SK-N-SH (cell line): ENCODE measurements around the gene POP7. TPM values are rescaled to one million over a fixed set of nuclear protein-coding genes. Genes with fewer than 3 reads are reported as not detected.

Experiments used
- CTCF ChIA-PET: fragments of 300-600, 350-600 bp; formaldehyde crosslinking; extraction: SDS; loops from one replicate; lab custom pipeline; 2021; lab: Yijun Ruan, JAX
- POLR2A ChIA-PET: fragments of 350-600 bp; sonication (Branson Sonifier 250); formaldehyde crosslinking; extraction: SDS; loops from one replicate; lab custom pipeline; 2020; ENCODE audit warnings: antibody characterized with exemption, inconsistent platforms; lab: Yijun Ruan, JAX
- DNase-seq: peaks from one replicate; pipeline ENCODE4 v3.0.0; 2012
- H2AFZ ChIP-seq: fragments of 200-600 bp; sonication (generic); 2 replicates; pipeline ENCODE4 v1.8.1; 2016; ENCODE audit warnings: antibody characterized with exemption, mild to moderate bottlenecking, low read depth
- H3F3A ChIP-seq: fragments of 200-600 bp; sonication (generic); replicated peaks from 2 replicates; pipeline ENCODE3; 2016; ENCODE audit warnings: antibody characterized with exemption, mild to moderate bottlenecking; ENCODE audit not compliant: insufficient read depth
- H3K27ac ChIP-seq, 2 experiments: fragments of 200-500 bp in 1 of 2; fragments of 200-600 bp in 1 of 2; sonication (Bioruptor generic) in 1 of 2; sonication (generic), shearing (Covaris generic) in 1 of 2; 2 replicates each; pipeline versions ENCODE4 v1.5.1 to v1.6.1; 2014 to 2016; ENCODE audit warnings: low read depth in 2 of 2, inconsistent platforms in 1 of 2, low read length in 1 of 2, mild to moderate bottlenecking in 1 of 2, mixed read lengths in 1 of 2
- H3K27me3 ChIP-seq: fragments of 200-600 bp; sonication (generic), shearing (Covaris generic); 2 replicates; pipeline ENCODE4 v1.6.1; 2016; ENCODE audit warnings: mixed run types; ENCODE audit not compliant: insufficient read depth
- H3K36me3 ChIP-seq, 2 experiments: fragments of 200-500 bp in 1 of 2; fragments of 200-600 bp in 1 of 2; sonication (Bioruptor generic) in 1 of 2; sonication (generic) in 1 of 2; replicated peaks in 1 of 2; 2 replicates each; pipeline versions ENCODE3 to v1.5.1; 2014 to 2016; ENCODE audit warnings: low read length in 1 of 2, mild to moderate bottlenecking in 1 of 2; ENCODE audit not compliant: insufficient read depth in 2 of 2, control insufficient read depth in 1 of 2
- H3K4me1 ChIP-seq, 2 experiments: fragments of 200-500 bp in 1 of 2; fragments of 200-600 bp in 1 of 2; sonication (Bioruptor generic) in 1 of 2; sonication (generic), shearing (Covaris generic) in 1 of 2; 2 replicates each; pipeline versions ENCODE4 v1.5.1 to v1.6.1; 2014 to 2016; ENCODE audit warnings: low read depth in 1 of 2, low read length in 1 of 2, mixed run types in 1 of 2; ENCODE audit not compliant: insufficient read depth in 2 of 2, control insufficient read depth in 1 of 2
- H3K4me2 ChIP-seq: fragments of 200-600 bp; sonication (generic), shearing (Covaris generic); 2 replicates; pipeline ENCODE4 v1.6.1; 2017; ENCODE audit warnings: mixed run types
- H3K4me3 ChIP-seq, 2 experiments: fragments of 200-500 bp in 1 of 2; fragments of 200-600 bp in 1 of 2; sonication (Bioruptor generic) in 1 of 2; sonication (generic), shearing (Covaris generic) in 1 of 2; 2 replicates each; pipeline versions ENCODE4 v1.5.1 to v1.8.1; 2014 to 2016; ENCODE audit warnings: low read depth in 2 of 2, inconsistent platforms in 1 of 2, low read length in 1 of 2, mild to moderate bottlenecking in 1 of 2, mixed read lengths in 1 of 2, moderate library complexity in 1 of 2
- H3K79me2 ChIP-seq: fragments of 200-600 bp; sonication (generic); 2 replicates; pipeline ENCODE4 v1.8.1; 2017; ENCODE audit warnings: mild to moderate bottlenecking; ENCODE audit not compliant: insufficient read depth
- H3K9ac ChIP-seq: fragments of 200-600 bp; sonication (generic); 2 replicates; pipeline ENCODE4 v1.6.1; 2017; ENCODE audit warnings: mixed run types
- H3K9me2 ChIP-seq: fragments of 200-600 bp; sonication (generic); 2 replicates; pipeline ENCODE4 v1.6.1; 2017; ENCODE audit warnings: mixed run types
- H3K9me3 ChIP-seq: fragments of 200-600 bp; sonication (generic); 2 replicates; pipeline ENCODE4 v1.6.1; 2017; ENCODE audit warnings: mixed run types, mild to moderate bottlenecking, moderate library complexity
- H4K20me1 ChIP-seq: fragments of 200-600 bp; sonication (generic); 2 replicates; pipeline ENCODE4 v1.6.1; 2017; ENCODE audit warnings: mild to moderate bottlenecking, mixed run types; ENCODE audit not compliant: insufficient read depth
- MXI1 ChIP-seq: IDR thresholded peaks from 2 replicates; pipeline ENCODE4 v1.6.1; 2012; ENCODE audit warnings: mild to moderate bottlenecking, low read depth, low read length, improper control_type of control experiment
- NFIC ChIP-seq: IDR thresholded peaks from 2 replicates; pipeline ENCODE4 v1.4.0; 2012; ENCODE audit warnings: borderline replicate concordance
- POLR2AphosphoS5 ChIP-seq: IDR thresholded peaks from 2 replicates; pipeline ENCODE4 v1.6.1; 2012; ENCODE audit warnings: low read depth, low read length
- RFX5 ChIP-seq: IDR thresholded peaks from 2 replicates; pipeline ENCODE4 v1.6.1; 2012; ENCODE audit warnings: mild to moderate bottlenecking, improper control_type of control experiment, low read length
- SIN3A ChIP-seq: IDR thresholded peaks from 2 replicates; pipeline ENCODE4 v1.6.1; 2012; ENCODE audit warnings: low read depth, mild to moderate bottlenecking, low read length, moderate library complexity, borderline replicate concordance
- TAF1 ChIP-seq: IDR thresholded peaks from 2 replicates; pipeline ENCODE4 v1.6.1; 2012; ENCODE audit warnings: low read depth, mild to moderate bottlenecking, low read length, moderate library complexity, borderline replicate concordance
- TCF12 ChIP-seq: IDR thresholded peaks from 2 replicates; pipeline ENCODE4 v1.4.0; 2012
- YY1 ChIP-seq: IDR thresholded peaks from 2 replicates; pipeline ENCODE4 v1.4.0; 2012; ENCODE audit warnings: low read depth, mild to moderate bottlenecking
- whole genome bisulfite sequencing: methylation state at CpG from one replicate; pipeline ENCODE4 v1.1.6; 2017; ENCODE audit warnings: low lambda C conversion rate; 5-methylcytosine and 5-hydroxymethylcytosine counted together
- polyA plus RNA-seq, 3 experiments: library from polyadenylated mRNA; depleted of rRNA; stranded (reverse); fragments of >200 nt; gene quantifications; 2 replicates each; pipeline ENCODE4 v1.2.3, GENCODE V29; 2012
- TF ChIP-seq, protein P1 (sequence below): IDR thresholded peaks from 2 replicates; pipeline ENCODE4 v1.4.0; 2012; ENCODE audit warnings: low read depth, borderline replicate concordance
- TF ChIP-seq, protein P2 (sequence below): fragments of 200-600 bp; sonication (generic); IDR thresholded peaks from 2 replicates; pipeline ENCODE4 v1.6.1; 2017; ENCODE audit warnings: antibody characterized with exemption, mild to moderate bottlenecking, moderate library complexity
- TF ChIP-seq, protein P3 (sequence below): IDR thresholded peaks from 2 replicates; pipeline ENCODE4; 2012
- TF ChIP-seq, protein P4 (sequence below): fragments of 150-350 bp; IDR thresholded peaks from 2 replicates; pipeline ENCODE4 v1.6.1; 2017; ENCODE audit warnings: antibody characterized with exemption, low read length, low read depth, borderline replicate concordance

POP7 gene
- polyA plus RNA-seq, 1 of the 3 experiments (the other 2 are of a cell fraction) = 81.8 TPM

DNA sequence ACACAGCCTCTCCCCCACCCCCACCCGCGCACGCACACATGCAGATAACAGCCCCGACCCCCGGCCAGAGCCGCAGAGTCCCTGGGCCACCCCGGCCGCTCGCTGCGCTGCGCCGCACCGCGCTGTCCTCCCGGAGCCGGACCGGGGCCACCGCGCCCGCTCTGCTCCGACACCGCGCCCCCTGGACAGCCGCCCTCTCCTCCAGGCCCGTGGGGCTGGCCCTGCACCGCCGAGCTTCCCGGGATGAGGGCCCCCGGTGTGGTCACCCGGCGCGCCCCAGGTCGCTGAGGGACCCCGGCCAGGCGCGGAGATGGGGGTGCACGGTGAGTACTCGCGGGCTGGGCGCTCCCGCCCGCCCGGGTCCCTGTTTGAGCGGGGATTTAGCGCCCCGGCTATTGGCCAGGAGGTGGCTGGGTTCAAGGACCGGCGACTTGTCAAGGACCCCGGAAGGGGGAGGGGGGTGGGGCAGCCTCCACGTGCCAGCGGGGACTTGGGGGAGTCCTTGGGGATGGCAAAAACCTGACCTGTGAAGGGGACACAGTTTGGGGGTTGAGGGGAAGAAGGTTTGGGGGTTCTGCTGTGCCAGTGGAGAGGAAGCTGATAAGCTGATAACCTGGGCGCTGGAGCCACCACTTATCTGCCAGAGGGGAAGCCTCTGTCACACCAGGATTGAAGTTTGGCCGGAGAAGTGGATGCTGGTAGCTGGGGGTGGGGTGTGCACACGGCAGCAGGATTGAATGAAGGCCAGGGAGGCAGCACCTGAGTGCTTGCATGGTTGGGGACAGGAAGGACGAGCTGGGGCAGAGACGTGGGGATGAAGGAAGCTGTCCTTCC, 15.0 kb downstream of the POP7 start:
- 18% methylated on average over 24 of the region's 56 CpGs for WGBS
- Histone ChIP-seq H3K4me1 (peaks cover 0 to 3% of the 10 kb centered on the region in 2 experiments; a peak in 1 of 4 replicates), H3K9me2 (no peaks in the 10 kb centered on the region), H3K27me3 (peaks cover 28% of the 10 kb centered on the region), H2AFZ (no peak overlapping the region), H3K79me2 (no peaks in the 10 kb centered on the region), H3K9me3 (no peaks in the 10 kb centered on the region), H3K4me2 (peak overlapping the region; percentile 61), H3K4me3 (peak overlapping the region; percentile 20 to 29; a peak in 2 of 4 replicates), H3K36me3 (no peaks in the 10 kb centered on the region), H3K9ac (no peak overlapping the region), H3K27ac (no peak overlapping the region), H4K20me1 (no peaks in the 10 kb centered on the region)
- peak; percentile 83 for DNase-seq
- POLR2A ChIA-PET = interaction anchor here (0.8 to 2.8 kb wide), 2 partner anchors 15 to 154 kb away, joined by 3 to 9 read pairs; partner anchors contain the start of genes POP7 and SRRT
- CTCF ChIA-PET = interaction anchor here (0.5 to 13.0 kb wide), 21 partner anchors 12 to 472 kb away, joined by 3 to 344 read pairs (median 4); partner anchors contain the start of genes EPHB4, POP7 and SLC12A9
- TF ChIP-seq, protein P1, sequence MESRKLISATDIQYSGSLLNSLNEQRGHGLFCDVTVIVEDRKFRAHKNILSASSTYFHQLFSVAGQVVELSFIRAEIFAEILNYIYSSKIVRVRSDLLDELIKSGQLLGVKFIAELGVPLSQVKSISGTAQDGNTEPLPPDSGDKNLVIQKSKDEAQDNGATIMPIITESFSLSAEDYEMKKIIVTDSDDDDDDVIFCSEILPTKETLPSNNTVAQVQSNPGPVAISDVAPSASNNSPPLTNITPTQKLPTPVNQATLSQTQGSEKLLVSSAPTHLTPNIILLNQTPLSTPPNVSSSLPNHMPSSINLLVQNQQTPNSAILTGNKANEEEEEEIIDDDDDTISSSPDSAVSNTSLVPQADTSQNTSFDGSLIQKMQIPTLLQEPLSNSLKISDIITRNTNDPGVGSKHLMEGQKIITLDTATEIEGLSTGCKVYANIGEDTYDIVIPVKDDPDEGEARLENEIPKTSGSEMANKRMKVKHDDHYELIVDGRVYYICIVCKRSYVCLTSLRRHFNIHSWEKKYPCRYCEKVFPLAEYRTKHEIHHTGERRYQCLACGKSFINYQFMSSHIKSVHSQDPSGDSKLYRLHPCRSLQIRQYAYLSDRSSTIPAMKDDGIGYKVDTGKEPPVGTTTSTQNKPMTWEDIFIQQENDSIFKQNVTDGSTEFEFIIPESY = no peak
- TF ChIP-seq TAF1 (no peak), TCF12 (no peak), RFX5 (no peak), NFIC (no peak), SIN3A (no peak), YY1 (no peak), POLR2AphosphoS5 (no peak), MXI1 (no peak)
- TF ChIP-seq, protein P2, sequence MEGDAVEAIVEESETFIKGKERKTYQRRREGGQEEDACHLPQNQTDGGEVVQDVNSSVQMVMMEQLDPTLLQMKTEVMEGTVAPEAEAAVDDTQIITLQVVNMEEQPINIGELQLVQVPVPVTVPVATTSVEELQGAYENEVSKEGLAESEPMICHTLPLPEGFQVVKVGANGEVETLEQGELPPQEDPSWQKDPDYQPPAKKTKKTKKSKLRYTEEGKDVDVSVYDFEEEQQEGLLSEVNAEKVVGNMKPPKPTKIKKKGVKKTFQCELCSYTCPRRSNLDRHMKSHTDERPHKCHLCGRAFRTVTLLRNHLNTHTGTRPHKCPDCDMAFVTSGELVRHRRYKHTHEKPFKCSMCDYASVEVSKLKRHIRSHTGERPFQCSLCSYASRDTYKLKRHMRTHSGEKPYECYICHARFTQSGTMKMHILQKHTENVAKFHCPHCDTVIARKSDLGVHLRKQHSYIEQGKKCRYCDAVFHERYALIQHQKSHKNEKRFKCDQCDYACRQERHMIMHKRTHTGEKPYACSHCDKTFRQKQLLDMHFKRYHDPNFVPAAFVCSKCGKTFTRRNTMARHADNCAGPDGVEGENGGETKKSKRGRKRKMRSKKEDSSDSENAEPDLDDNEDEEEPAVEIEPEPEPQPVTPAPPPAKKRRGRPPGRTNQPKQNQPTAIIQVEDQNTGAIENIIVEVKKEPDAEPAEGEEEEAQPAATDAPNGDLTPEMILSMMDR = no peak
- TF ChIP-seq, protein P3, sequence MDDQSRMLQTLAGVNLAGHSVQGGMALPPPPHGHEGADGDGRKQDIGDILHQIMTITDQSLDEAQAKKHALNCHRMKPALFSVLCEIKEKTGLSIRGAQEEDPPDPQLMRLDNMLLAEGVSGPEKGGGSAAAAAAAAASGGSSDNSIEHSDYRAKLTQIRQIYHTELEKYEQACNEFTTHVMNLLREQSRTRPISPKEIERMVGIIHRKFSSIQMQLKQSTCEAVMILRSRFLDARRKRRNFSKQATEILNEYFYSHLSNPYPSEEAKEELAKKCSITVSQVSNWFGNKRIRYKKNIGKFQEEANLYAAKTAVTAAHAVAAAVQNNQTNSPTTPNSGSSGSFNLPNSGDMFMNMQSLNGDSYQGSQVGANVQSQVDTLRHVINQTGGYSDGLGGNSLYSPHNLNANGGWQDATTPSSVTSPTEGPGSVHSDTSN = no peak
- TF ChIP-seq, protein P4, sequence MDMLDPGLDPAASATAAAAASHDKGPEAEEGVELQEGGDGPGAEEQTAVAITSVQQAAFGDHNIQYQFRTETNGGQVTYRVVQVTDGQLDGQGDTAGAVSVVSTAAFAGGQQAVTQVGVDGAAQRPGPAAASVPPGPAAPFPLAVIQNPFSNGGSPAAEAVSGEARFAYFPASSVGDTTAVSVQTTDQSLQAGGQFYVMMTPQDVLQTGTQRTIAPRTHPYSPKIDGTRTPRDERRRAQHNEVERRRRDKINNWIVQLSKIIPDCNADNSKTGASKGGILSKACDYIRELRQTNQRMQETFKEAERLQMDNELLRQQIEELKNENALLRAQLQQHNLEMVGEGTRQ = no peak
- TF ChIP-seq, all 33 proteins: peak for 0
- peaks cover 8% of the 10 kb centered on the region for H3F3A ChIP-seq
